K562 (cell line): Measurements from ENCODE around the gene POLR3G. TPM values are rescaled to one million over a fixed set of nuclear protein-coding genes. Genes with fewer than 3 reads are reported as not detected.

Source experiments
- ATAC-seq: fragments of 200-7000 bp; cut with Tn5 transposase; 3 replicates; pipeline ENCODE4 v1.9.1; 2020; ENCODE audit warnings: moderate library complexity
- BruUV-seq: library from RNA; stranded (reverse); fragments of 400-500 nt; replicated peaks from 2 replicates; lab custom pipeline; 2021; lab: Mats Ljungman, UMichigan
- CTCF ChIA-PET: fragments of 300-600 bp; formaldehyde crosslinking; extraction: SDS; loops from one replicate; lab custom pipeline; 2021; ENCODE audit warnings: low intra/inter-chr PET ratio; lab: Yijun Ruan, JAX
- POLR2A ChIA-PET: fragments of 300-600, 350-650 bp; sonication (Branson Sonifier 250); formaldehyde crosslinking; extraction: SDS; loops from one replicate; lab custom pipeline; 2021; ENCODE audit warnings: antibody characterized with exemption, inconsistent platforms; lab: Yijun Ruan, JAX
- DNase-seq, 4 experiments: peaks; one replicate each; pipeline versions ENCODE4 v3.0.0 to v3.0.0-alpha.2; 2011 to 2018; ENCODE audit warnings: low spot score in 3 of 4, mixed read lengths in 3 of 4; ENCODE audit errors: extremely low read depth in 1 of 4
- FAIRE-seq: peaks from 2 replicates; lab custom pipeline; 2011; peaks lifted over from hg19 to GRCh38; lab: Jason Lieb, UNC
- H2AFZ ChIP-seq: 2 replicates; pipeline ENCODE4 v1.6.0; 2011; ENCODE audit warnings: low read depth, low read length, control low read depth, inconsistent platforms
- H3K27ac ChIP-seq: fragments of 200-600 bp; 3 replicates; pipeline ENCODE4 v1.8.0; 2011; ENCODE audit warnings: low read depth, mild to moderate bottlenecking, control low read depth, inconsistent platforms, low read length, moderate library complexity, mixed read lengths; ENCODE audit errors: extremely low read depth
- H3K27me3 ChIP-seq, 2 experiments: fragments of 300-600 bp in 1 of 2; 2 replicates in 1 of 2; 3 replicates in 1 of 2; pipeline versions ENCODE4 v1.6.0 to v1.8.0; 2011; ENCODE audit warnings: inconsistent platforms in 2 of 2, low read length in 2 of 2, mild to moderate bottlenecking in 1 of 2, mixed read lengths in 1 of 2, moderate library complexity in 1 of 2; ENCODE audit not compliant: control insufficient read depth in 2 of 2, insufficient read depth in 2 of 2
- H3K36me3 ChIP-seq: fragments of 300-600 bp; 3 replicates; pipeline ENCODE4 v1.8.0; 2011; ENCODE audit warnings: mild to moderate bottlenecking, low read length, inconsistent platforms; ENCODE audit not compliant: control insufficient read depth, insufficient read depth
- H3K4me1 ChIP-seq, 2 experiments: fragments of 200-600 bp in 1 of 2; replicated peaks in 1 of 2; 2 replicates in 1 of 2; 3 replicates in 1 of 2; pipeline versions ENCODE4 v1.5.1 to v1.8.0; 2011; ENCODE audit warnings: inconsistent platforms in 2 of 2, low read length in 2 of 2, mild to moderate bottlenecking in 1 of 2, mixed read lengths in 1 of 2, moderate library complexity in 1 of 2; ENCODE audit not compliant: control insufficient read depth in 2 of 2, insufficient read depth in 2 of 2
- H3K4me2 ChIP-seq: 2 replicates; pipeline ENCODE4 v1.6.1; 2011; ENCODE audit warnings: low read length, control low read depth, inconsistent platforms, mixed read lengths; ENCODE audit not compliant: insufficient read depth
- H3K4me3 ChIP-seq: fragments of 200-600 bp; sonication (generic), shearing (Covaris generic); 2 replicates; pipeline ENCODE4 v1.5.1; 2016; ENCODE audit warnings: control low read depth, inconsistent platforms
- H3K79me2 ChIP-seq: fragments of 200-600 bp; 3 replicates; pipeline ENCODE4 v1.8.0; 2011; ENCODE audit warnings: low read length, inconsistent platforms; ENCODE audit not compliant: control insufficient read depth, insufficient read depth
- H3K9ac ChIP-seq, 2 experiments: 2 replicates each; pipeline versions ENCODE4 v1.6.0 to v1.6.1; 2011; ENCODE audit warnings: low read depth in 2 of 2, low read length in 2 of 2, control low read depth in 1 of 2, inconsistent platforms in 1 of 2, mild to moderate bottlenecking in 1 of 2, mixed read lengths in 1 of 2; ENCODE audit not compliant: insufficient read depth in 1 of 2
- H3K9me1 ChIP-seq: one replicate; pipeline ENCODE4 v1.6.0; 2011; ENCODE audit warnings: inconsistent platforms, mild to moderate bottlenecking, low read length, moderate library complexity; ENCODE audit not compliant: control insufficient read depth, insufficient read depth
- H3K9me3 ChIP-seq: replicated peaks from 2 replicates; pipeline ENCODE4 v1.5.1; 2011; ENCODE audit warnings: low read depth, low read length, inconsistent platforms; ENCODE audit not compliant: control insufficient read depth, insufficient read depth
- H4K20me1 ChIP-seq: replicated peaks from 2 replicates; pipeline ENCODE4 v1.6.1; 2011; ENCODE audit warnings: low read length, inconsistent platforms, mixed read lengths; ENCODE audit not compliant: control insufficient read depth, insufficient read depth
- C11orf30 ChIP-seq: fragments of 450-650 bp; IDR thresholded peaks from 2 replicates; pipeline ENCODE4 v1.6.1; 2016; ENCODE audit warnings: low read depth, mild to moderate bottlenecking
- CEBPG ChIP-seq, 3 experiments: fragments of 200-800 bp in 1 of 3; sonication (Bioruptor generic) in 1 of 3; sonication (generic) in 1 of 3; formaldehyde crosslinking in 1 of 3; IDR thresholded peaks in 2 of 3; conservative IDR thresholded peaks in 1 of 3; 2 replicates each; pipeline versions ENCODE4 v1.6.1 to v1.8.0; 2016 to 2022; ENCODE audit warnings: missing compliant biosample characterization in 2 of 3, missing genetic modification characterization in 2 of 3, mild to moderate bottlenecking in 1 of 3, missing genetic modification reagents in 1 of 3
- MAFF ChIP-seq: IDR thresholded peaks from 2 replicates; pipeline ENCODE4 v1.6.1; 2012; ENCODE audit warnings: low read length, improper control_type of control experiment
- MAFG ChIP-seq: fragments of 450-650 bp; conservative IDR thresholded peaks from 2 replicates; pipeline ENCODE4 v1.6.1; 2016; ENCODE audit warnings: missing genetic modification characterization, missing compliant biosample characterization
- MAFK ChIP-seq: IDR thresholded peaks from 2 replicates; pipeline ENCODE4 v1.6.1; 2011; ENCODE audit warnings: low read length, improper control_type of control experiment
- ZBTB17 ChIP-seq: fragments of 450-650 bp; formaldehyde crosslinking; IDR thresholded peaks from 2 replicates; pipeline ENCODE4 v1.4.0; 2020; ENCODE audit warnings: mild to moderate bottlenecking
- ZNF316 ChIP-seq: fragments of 450-650 bp; IDR thresholded peaks from 2 replicates; pipeline ENCODE4 v1.6.1; 2016
- ZNF324 ChIP-seq: fragments of 250-450 bp; sonication (Bioruptor Pico); IDR thresholded peaks from 2 replicates; pipeline ENCODE4 v1.4.0; 2020; ENCODE audit warnings: mild to moderate bottlenecking
- WGBS: fragments of 100-300 bp; shearing (Covaris generic); methylation state at CpG from one replicate; pipeline ENCODE4 v1.1.6; 2016; ENCODE audit warnings: low coverage, mixed read lengths; ENCODE audit not compliant: insufficient coverage; ENCODE audit errors: missing lambda C conversion rate; 5-methylcytosine and 5-hydroxymethylcytosine counted together
- in situ Hi-C: fragments of 300-500 bp; cut with MboI; formaldehyde crosslinking; loops from 4 replicates; pipeline ENCODE4 v1.15.0; 2018; ENCODE audit warnings: inconsistent platforms, mixed read lengths
- intact Hi-C: fragments of 100-400 bp; cut with micrococcal nuclease; formaldehyde crosslinking; loops from 2 replicates; pipeline ENCODE4 v1.14.2; 2022
- polyA plus RNA-seq, 8 experiments: library from polyadenylated mRNA; depleted of rRNA in 4 of 8; stranded (reverse) in 5 of 8; unstranded in 3 of 8; fragments of >200 nt; fragmentation: Nextera tagmentation in 2 of 8; fragmentation: Illumina TruSeq in 1 of 8; extraction: Ambion mirVana in 2 of 8; extraction: Trizol in 1 of 8; gene quantifications; 2 replicates each; pipeline versions ENCODE4 v1.2.1 to v1.2.3, GENCODE V29; 2011 to 2014; ENCODE audit warnings: inconsistent platforms in 1 of 8, missing spikeins in 1 of 8
- total RNA-seq, 7 experiments: library from RNA; depleted of rRNA in 6 of 7; stranded (reverse); fragments of >200 nt in 6 of 7; fragmentation: Illumina TruSeq in 2 of 7; extraction: Trizol in 2 of 7; gene quantifications; 2 replicates each; pipeline versions ENCODE4 v1.2.1 to v1.2.3, GENCODE V29; 2011 to 2021; ENCODE audit warnings: low replicate concordance in 1 of 7

The POLR3G gene
- total and polyA plus RNA-seq, 9 of the 15 experiments (the other 6 are each of a cell fraction or from before 2014, with no cell fraction given), result 39.0 to 111 (median 59.0) TPM

GRCh38 chr5:90546216-90546837 is 71.7 kb downstream of the POLR3G start:
- no peaks in the 10 kb centered on the region for H3K79me2 ChIP-seq
- no peak overlapping the region for H3K9ac ChIP-seq
- no peak overlapping the region for H3K4me2 ChIP-seq
- ATAC-seq (no peak), FAIRE-seq (no peak), DNase-seq (no peak)
- no TSS peak for BruUV-seq
- no peaks in the 10 kb centered on the region for H3K9me3 ChIP-seq
- WGBS, result 82% methylated on average over 4 of the region's 4 CpGs
- no peaks in the 10 kb centered on the region for H3K9me1 ChIP-seq
- in situ Hi-C loops, result no loop called here
- POLR2A ChIA-PET, result interaction anchor here (0.7 kb wide), 2 partner anchors 37 to 403 kb away, joined by 3 read pairs; no protein-coding TSS in a partner anchor
- H3K27ac ChIP-seq, result no peak overlapping the region
- H3K4me1 ChIP-seq, result peaks cover 3 to 11% of the 10 kb centered on the region in 2 experiments; a peak in 4 of 5 replicates
- H3K36me3 ChIP-seq, result no peaks in the 10 kb centered on the region
- no peak overlapping the region; the same call in 1 of the 2 replicates for H2AFZ ChIP-seq
- TF ChIP-seq C11orf30 (peak; percentile 62), CEBPG (CRISPR knock-in tag; IDR thresholded peaks at IDR 0.05) (no peak), CEBPG (tag; conservative IDR thresholded peaks at IDR 0.05 in 1 of 2, IDR thresholded peaks at IDR 0.05 in 1 of 2) (0 out of 4 replicates have a peak, but pooled peaks of 1 of the 2 experiments have one; percentile 5), MAFK (peak; percentile 27; the same call in 1 of the 2 replicates), ZNF324 (CRISPR knock-in tag) (no peak), ZBTB17 (CRISPR knock-in tag) (no peak), ZNF316 (peak; percentile 86), MAFG (tag) (peak; percentile 53), MAFF (0 out of 2 replicates have a peak, but pooled peaks have one; percentile 41)
- TF ChIP-seq, all 486 proteins: peak for 6
- H4K20me1 ChIP-seq, result no peaks in the 10 kb centered on the region
- CTCF ChIA-PET, result no interaction called here
- intact Hi-C loops, result no loop called here
- no peak overlapping the region for H3K4me3 ChIP-seq
- H3K27me3 ChIP-seq, result no peaks in the 10 kb centered on the region
